Measurements from ENCODE around the gene TRIP10. TPM values are rescaled to one million over a fixed set of nuclear protein-coding genes. Genes with fewer than 3 reads are reported as not detected.

TRIP10 gene
- total and polyA plus RNA-seq, 10 donors: 17.2 to 58.2 (median 34.1) TPM

DNA sequence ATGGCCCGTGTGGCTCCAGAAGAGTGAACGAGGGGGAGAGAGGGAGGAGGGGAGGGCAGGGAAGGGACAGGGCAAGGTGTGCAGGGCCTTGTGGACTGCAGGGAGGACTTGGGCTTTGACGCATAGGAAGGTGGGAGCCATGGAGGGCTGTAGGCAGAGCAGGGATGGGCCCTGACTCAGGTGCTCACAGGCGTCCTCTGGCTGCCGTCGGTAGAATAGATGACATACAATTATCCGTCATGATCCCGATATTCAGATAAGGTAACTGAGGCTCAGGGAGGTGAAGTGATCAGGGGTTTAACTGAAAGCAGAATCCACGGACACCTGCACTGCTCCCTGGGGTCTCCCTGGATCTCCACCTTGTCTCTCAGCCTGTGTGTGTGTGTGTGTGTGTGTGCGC is 22.4 kb upstream of the TRIP10 start:
- Histone ChIP-seq H3K27ac (no peak overlapping the region), H3K4me1 (peaks cover 0 to 20% (median 11%) of the 10 kb centered on the region in 6 donors), H3K27me3 (replicated peaks in 1 of 7) (peaks cover 0 to 7% (median 0%) of the 10 kb centered on the region in 7 donors), H3K4me3 (no peak overlapping the region), H3K9me3 (no peaks in the 10 kb centered on the region), H3K36me3 (no peaks in the 10 kb centered on the region)
- no peak for TF ChIP-seq POLR2AphosphoS5 (IDR thresholded peaks at IDR 0.05)
- TF ChIP-seq, protein P1, sequence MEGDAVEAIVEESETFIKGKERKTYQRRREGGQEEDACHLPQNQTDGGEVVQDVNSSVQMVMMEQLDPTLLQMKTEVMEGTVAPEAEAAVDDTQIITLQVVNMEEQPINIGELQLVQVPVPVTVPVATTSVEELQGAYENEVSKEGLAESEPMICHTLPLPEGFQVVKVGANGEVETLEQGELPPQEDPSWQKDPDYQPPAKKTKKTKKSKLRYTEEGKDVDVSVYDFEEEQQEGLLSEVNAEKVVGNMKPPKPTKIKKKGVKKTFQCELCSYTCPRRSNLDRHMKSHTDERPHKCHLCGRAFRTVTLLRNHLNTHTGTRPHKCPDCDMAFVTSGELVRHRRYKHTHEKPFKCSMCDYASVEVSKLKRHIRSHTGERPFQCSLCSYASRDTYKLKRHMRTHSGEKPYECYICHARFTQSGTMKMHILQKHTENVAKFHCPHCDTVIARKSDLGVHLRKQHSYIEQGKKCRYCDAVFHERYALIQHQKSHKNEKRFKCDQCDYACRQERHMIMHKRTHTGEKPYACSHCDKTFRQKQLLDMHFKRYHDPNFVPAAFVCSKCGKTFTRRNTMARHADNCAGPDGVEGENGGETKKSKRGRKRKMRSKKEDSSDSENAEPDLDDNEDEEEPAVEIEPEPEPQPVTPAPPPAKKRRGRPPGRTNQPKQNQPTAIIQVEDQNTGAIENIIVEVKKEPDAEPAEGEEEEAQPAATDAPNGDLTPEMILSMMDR (IDR thresholded peaks at IDR 0.05 in 8 of 11, conservative IDR thresholded peaks at IDR 0.05 in 3 of 11): no peak
- TF ChIP-seq POLR2A (IDR thresholded peaks at IDR 0.05): no peak
- no peak for DNase-seq
- WGBS, 5 donors: 72 to 82% (median 77%) methylated on average over 9 to 10 of the region's 10 CpGs
- intact Hi-C loops (cut with DNase I; ENCODE audit: low total_unique reads): no loop called here

DNA sequence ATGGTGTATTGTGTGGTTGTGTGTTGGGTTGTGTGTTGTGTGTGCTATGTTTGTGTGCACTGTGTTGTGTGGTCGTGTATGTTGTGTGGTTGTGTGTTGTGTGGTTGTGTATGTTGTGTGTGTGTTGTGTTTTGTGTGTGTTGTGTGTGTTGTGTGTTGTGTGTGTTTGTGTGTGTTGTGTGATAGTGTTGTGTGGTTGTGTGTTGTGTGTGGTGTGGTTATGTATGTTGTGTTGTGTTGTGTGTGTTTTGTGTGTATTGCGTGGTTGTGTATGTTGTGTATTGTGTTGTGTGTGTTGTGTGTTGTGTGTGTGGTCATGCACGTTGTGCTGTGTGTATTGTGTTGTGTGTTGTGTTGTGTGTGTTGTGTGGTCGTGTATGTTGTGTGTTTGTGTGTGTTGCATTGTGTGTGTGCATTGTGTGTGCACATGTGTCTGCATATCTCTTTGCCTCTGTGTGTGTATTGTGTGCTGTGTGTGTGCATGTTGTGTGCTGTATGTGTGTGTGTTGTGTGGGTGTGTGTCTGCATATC is 22.0 kb upstream of the TRIP10 start:
- Histone ChIP-seq H3K36me3 (no peaks in the 10 kb centered on the region), H3K27ac (no peak overlapping the region), H3K9me3 (no peaks in the 10 kb centered on the region), H3K27me3 (replicated peaks in 1 of 7) (peaks cover 0 to 6% (median 0%) of the 10 kb centered on the region in 7 donors), H3K4me1 (peaks cover 0 to 25% (median 14%) of the 10 kb centered on the region in 6 donors), H3K4me3 (no peak overlapping the region)
- intact Hi-C loops (cut with DNase I; ENCODE audit: low total_unique reads): no loop called here
- DNase-seq: no peak
- TF ChIP-seq, protein P1 (IDR thresholded peaks at IDR 0.05 in 8 of 11, conservative IDR thresholded peaks at IDR 0.05 in 3 of 11): no peak
- 66 to 82% (median 78%) methylated on average over 4 of the region's 4 CpGs for WGBS, 5 donors

DNA sequence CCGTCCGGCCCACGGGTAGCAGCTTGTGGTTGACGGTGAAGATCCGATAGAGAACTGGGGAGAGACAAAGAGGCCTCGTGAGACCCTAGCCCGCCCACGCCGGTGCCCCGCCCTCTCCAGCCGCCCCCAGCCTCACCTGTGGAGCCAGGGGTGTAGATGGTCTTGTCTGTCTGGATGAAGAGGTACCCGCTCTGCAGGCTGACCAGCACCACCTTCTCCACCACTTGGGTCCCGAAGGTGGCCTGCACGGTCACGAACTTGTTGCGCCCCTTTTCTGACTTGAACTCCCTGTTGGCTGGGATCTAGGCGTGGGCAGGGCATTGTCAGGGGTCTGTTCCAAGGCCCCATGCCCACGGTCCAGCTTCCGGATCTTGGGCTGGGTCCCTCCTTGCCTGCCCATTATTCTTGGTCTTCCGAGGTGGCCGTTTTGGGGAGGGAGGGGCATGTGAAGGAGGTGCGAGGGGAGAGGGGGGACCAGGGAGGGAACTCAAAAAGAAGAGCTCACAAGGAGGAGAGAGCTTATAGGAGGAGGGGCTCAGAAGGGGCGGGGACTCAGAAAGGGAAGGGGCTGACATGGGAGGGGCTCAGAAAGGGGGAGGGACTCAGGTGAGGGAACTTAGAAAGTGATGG is 21.3 kb upstream of the TRIP10 start:
- 61 to 82% (median 79%) methylated on average over 18 to 23 of the region's 23 CpGs for WGBS, 5 donors
- DNase-seq: no peak
- no peak overlapping the region for H3K4me3 ChIP-seq

More for the DNA sequence above, 21.3 kb upstream of the TRIP10 start:
- intact Hi-C loops (cut with DNase I; ENCODE audit: low total_unique reads): no loop called here
- peaks cover 3 to 32% (median 21%) of the 10 kb centered on the region in 6 donors for H3K4me1 ChIP-seq
- H3K36me3 ChIP-seq: no peaks in the 10 kb centered on the region
- no peaks in the 10 kb centered on the region for H3K9me3 ChIP-seq
- H3K27ac ChIP-seq: no peak overlapping the region
- H3K27me3 ChIP-seq (replicated peaks in 1 of 7): peaks cover 0 to 6% (median 0%) of the 10 kb centered on the region in 7 donors
- TF ChIP-seq, protein P1 (IDR thresholded peaks at IDR 0.05 in 8 of 11, conservative IDR thresholded peaks at IDR 0.05 in 3 of 11): no peak
- no peak for TF ChIP-seq POLR2AphosphoS5 (IDR thresholded peaks at IDR 0.05)

Measured in spleen (tissue), 11 donors.